NCI-H1436 treated with DMSO at 0.1 percent for 48 hours (cell line): ENCODE data around the gene ZNF302.
"Not testable (repeated sequence)": the region's sequence is repeated elsewhere in the genome, so short reads cannot be mapped to it uniquely, and the experiment has no call there.

Experiments
- DNase-seq: peaks from one replicate; lab custom pipeline; 2025; lab: John Stamatoyannopoulos, UW

Gene ZNF302

GRCh38 chr19:34673590-34673989, 3.9 kb upstream of the ZNF302 start:
- no peak for DNase-seq

GRCh38 chr19:34675250-34675649, 2.2 kb upstream of the ZNF302 start:
- no peak for DNase-seq

DNA sequence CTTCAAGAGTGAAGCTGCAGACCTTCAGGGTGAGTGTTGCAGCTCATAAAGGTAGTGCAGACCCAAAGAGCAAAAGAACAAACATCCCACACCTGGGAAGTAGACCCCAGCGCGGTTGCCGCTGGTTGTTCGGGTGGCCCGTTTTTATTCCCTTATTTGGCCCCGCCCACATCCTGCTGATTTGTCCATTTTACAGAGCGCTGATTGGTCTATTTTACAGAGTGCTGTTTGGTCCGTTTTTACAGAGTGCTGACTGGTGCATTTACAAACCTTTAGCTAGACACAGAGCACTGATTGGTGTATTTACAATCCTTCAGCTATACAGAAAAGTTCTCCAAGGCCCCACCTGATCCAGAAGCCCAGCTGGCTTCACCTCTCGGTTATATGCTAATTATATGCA, 1.6 kb upstream of the ZNF302 start:
- no peak for DNase-seq

DNA sequence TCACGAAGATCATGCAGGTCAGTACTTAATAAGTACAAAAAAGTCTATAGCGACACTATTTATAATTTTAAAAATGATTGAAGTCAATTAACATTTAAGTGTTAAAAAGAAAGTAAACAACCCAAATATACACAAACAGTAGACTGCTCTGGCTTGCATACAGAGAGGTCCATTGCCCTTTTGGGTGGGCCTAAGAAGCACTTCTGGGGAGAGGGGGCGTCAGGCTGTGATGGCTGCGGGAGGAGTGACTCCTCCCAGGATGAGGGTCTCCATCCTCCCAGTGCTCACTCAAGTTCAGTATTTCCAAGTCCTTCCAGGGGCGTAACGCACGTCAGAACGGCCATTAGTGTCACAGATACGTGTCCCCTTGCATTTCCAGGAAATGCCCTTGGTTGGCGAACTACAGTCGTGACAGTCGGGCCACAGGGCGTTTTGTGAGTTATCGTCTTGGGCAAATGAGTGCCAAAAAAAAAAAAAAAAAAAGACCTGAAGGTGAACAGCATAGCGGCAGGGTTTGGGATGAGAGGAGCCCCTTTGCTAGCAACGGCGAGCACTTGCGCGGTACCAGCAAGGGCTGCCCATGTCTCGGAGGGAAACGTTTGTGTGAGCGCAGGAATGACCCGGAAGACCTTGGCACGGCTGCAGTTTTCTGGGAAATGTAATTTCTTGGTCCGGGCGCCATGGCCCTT, 637 bp upstream of the ZNF302 start, which contains the start of gene SCGB2B2:
Gene SCGB2B2, minus strand, starts transcription at position 463 of the 689 bp plus-strand sequence. CDS start 82,596 bp downstream, outside the sequence.
- peak; percentile 12 for DNase-seq

GRCh38 chr19:34678085-34678412, 571 bp downstream of the ZNF302 start:
- DNase-seq, result no peak

GRCh38 chr19:34678421-34678820, 943 bp downstream of the ZNF302 start:
- no peak for DNase-seq

GRCh38 chr19:34681478-34681877, 4.0 kb downstream of the ZNF302 start:
- DNase-seq, result no peak

- DNase-seq, result not testable (repeated sequence)
Observed at GRCh38 chr19:34685266-34685665, 7.8 kb downstream of the ZNF302 start.

- DNase-seq, result no peak
Observed at GRCh38 chr19:34686455-34686854, 9.0 kb downstream of the ZNF302 start.

DNA sequence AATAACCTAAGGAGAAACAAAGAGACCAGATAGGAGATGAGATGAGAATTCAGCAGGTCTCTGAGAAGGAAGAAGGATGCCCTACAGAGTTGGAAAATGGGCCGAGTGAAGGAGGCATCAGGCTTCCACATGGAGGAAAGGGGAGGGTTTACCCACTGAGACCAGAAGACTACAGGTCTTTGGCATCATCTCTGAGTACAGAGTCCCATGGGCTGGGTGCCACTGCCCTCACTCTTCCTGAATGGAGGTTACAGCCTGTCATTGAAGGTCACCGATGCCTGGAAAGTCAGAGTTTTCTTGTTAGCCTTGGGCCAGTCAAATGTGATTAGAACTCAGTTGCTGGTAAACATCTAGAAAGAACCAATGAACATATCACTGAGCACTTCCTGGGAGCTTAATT, 9.9 kb downstream of the ZNF302 start:
- DNase-seq, result no peak

GRCh38 chr19:34688592-34688991, 11.1 kb downstream of the ZNF302 start:
- DNase-seq, result no peak

- DNase-seq, result no peak
Observed at GRCh38 chr19:34690372-34690771, 12.9 kb downstream of the ZNF302 start.

DNA sequence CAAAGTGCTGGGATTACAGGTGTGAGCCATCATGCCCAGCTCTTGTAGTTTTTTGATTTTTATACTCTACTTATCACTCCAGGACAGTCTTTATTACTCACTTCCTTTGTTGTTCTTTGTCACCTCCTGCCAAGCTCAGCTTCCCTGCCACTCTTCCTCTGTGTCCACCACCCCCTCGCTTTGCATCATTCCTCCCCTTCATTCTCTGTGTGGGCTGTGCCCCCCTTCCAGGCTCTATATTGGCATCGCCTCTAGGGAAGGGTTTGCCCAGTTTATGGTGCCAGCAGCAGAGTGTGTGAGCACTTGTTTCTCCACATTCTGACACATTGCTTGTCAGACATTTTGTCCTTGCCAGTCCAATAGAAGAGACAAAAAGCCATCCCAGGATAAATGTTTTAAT, 15.1 kb downstream of the ZNF302 start:
- DNase-seq, result no peak

DNA sequence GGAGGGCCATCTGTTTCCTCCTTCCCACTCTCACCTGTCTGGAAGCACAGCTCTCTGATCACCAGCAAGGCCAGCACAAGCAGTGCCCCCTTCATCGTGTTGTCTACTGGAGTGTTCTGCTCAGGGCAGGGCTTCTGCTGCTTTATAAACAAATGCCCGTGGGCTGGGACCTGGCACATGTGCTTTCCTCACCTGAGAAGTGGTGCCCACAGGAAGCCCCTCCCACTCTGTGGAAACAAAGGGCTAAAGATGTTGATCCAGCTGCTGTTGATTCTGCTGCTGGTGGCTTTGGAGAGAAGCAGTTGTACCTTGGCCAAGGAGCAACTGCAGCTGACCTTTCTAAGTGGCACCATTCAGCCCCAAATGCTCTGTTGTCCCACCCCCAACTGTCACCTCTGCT, 30.2 kb downstream of the ZNF302 start:
- no peak for DNase-seq

DNA sequence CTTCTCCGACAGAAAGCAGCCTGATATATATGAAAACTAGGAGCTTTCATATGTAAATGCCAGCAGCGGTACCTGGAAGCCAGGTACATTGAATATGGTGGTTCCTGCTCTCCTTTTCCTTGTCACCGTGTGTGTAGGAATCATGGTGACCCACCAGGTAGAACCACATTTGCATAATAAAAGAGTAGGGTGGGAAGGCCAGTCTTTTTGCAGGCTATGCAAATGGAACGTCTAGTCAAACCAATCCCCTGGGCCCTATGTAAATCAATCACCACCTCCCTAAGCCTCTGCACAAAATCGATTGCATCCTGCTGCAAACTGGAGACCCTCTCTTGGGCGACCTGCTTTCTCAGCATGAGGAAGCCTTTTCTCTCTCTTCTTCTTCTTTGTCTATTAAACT, 34.4 kb downstream of the ZNF302 start:
- DNase-seq, result no peak

DNA sequence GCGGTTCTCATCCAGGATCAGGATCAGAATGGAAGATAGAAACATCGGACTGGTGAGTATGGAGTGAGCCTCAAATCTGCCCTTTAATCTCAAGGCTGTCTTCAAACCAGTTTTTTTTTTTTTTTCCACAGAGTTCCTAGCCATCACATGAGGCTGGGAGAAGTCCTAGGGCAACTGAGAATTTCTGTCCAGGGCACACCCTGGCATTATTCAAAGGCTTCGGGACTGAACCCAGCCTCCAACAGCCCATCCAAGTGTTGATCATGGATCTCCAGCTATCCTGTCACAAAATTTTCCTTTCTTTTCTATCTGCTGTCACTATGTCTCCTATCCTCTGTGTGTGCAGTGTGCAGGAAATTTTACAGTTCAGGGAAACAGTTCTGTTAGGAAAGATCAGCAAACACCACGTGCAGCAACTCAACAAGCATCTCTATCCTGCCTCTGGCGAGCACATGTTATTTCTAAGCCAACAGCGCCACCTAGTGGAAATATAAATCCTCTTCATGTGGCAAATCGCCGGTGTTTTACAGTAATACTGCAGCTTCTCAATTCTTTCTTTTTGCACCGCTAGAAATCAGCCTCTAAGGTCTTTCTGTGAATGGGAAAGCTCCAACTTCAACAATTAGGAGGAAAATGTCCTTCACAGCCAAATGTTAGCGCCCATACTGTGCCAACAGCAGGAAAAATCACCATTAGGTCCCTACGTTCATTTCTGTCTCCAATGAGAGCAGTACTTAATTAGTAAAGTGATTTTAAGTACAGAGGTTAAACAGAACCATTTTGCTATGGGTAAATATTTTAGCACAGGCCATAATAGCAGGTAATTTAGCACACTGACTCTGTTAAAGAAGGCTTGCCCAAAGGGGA, 35.1 kb downstream of the ZNF302 start:
- peak; percentile 23 for DNase-seq

- no peak for DNase-seq
Observed at GRCh38 chr19:34713262-34713637, 35.8 kb downstream of the ZNF302 start.

GRCh38 chr19:34715357-34715756, 37.9 kb downstream of the ZNF302 start:
- no peak for DNase-seq

GRCh38 chr19:34722353-34722752, 44.9 kb downstream of the ZNF302 start:
- no peak for DNase-seq

DNA sequence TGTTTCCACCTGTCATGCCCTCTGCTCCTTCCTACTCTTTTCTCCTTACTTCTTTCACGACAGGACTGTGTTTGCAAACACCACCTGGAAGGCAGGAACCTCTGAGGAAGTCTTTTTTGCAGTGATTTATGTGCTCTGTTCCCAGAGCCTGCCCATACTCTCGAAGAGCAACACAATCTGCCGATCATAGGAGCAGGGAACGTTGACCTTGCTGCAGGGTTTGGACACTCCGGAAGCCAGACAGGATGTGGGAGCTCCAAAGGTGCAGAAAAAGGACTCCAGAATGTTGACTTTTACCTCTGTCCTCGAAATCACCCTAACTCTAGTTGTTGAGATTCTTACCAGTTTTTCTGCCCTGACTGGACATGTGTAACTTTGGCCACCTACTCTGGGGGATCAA, 47.9 kb downstream of the ZNF302 start:
- no peak for DNase-seq

- DNase-seq, result no peak
Observed at GRCh38 chr19:34731019-34731829, 53.7 kb downstream of the ZNF302 start.

GRCh38 chr19:34731964-34732363, 54.5 kb downstream of the ZNF302 start:
- no peak for DNase-seq
